Endodermal cell (in vitro differentiated cells): ENCODE measurements around the gene RILP. TPM values are rescaled to one million over a fixed set of nuclear protein-coding genes. Genes with fewer than 3 reads are reported as not detected.

ENCODE experiments used
- DNase-seq: peaks from one replicate; pipeline ENCODE4 v3.0.0-alpha.2; 2017
- H3K27ac ChIP-seq: 2 replicates; pipeline ENCODE4 v1.5.1; 2013; ENCODE audit warnings: mild to moderate bottlenecking, low read depth, low read length, moderate library complexity
- H3K27me3 ChIP-seq: 2 replicates; pipeline ENCODE4 v1.6.1; 2013; ENCODE audit warnings: mild to moderate bottlenecking, low read length, moderate library complexity; ENCODE audit not compliant: insufficient read depth, control insufficient read depth, poor library complexity, severe bottlenecking
- H3K36me3 ChIP-seq: 2 replicates; pipeline ENCODE4 v1.7.0; 2013; ENCODE audit warnings: mild to moderate bottlenecking, low read length, moderate library complexity; ENCODE audit not compliant: control insufficient read depth, insufficient read depth
- H3K4me1 ChIP-seq: one replicate; pipeline ENCODE4 v1.7.0; 2013; ENCODE audit warnings: low read length; ENCODE audit not compliant: control insufficient read depth, insufficient read depth
- H3K4me3 ChIP-seq: 2 replicates; pipeline ENCODE4 v1.5.1; 2013; ENCODE audit warnings: mild to moderate bottlenecking, low read length, moderate library complexity
- H3K9ac ChIP-seq: 2 replicates; pipeline ENCODE4 v1.6.1; 2013; ENCODE audit warnings: mild to moderate bottlenecking, low read length, moderate library complexity; ENCODE audit not compliant: poor library complexity, severe bottlenecking; ENCODE audit errors: extremely low read depth
- H3K9me3 ChIP-seq: 2 replicates; pipeline ENCODE4 v1.6.1; 2013; ENCODE audit warnings: mild to moderate bottlenecking, low read length, moderate library complexity; ENCODE audit not compliant: control insufficient read depth
- H3K27ac Mint-ChIP-seq: 2 replicates; pipeline ENCODE4 v1.8.0; 2020; ENCODE audit warnings: mixed read lengths
- H3K27me3 Mint-ChIP-seq: 2 replicates; pipeline ENCODE4 v1.8.0; 2021; ENCODE audit warnings: mild to moderate bottlenecking, mixed read lengths; ENCODE audit not compliant: insufficient read depth
- H3K36me3 Mint-ChIP-seq: 2 replicates; pipeline ENCODE4 v1.8.0; 2020; ENCODE audit warnings: low read depth, mixed read lengths
- H3K4me1 Mint-ChIP-seq: 2 replicates; pipeline ENCODE4 v1.8.0; 2020; ENCODE audit warnings: mixed read lengths
- H3K4me3 Mint-ChIP-seq: 2 replicates; pipeline ENCODE4 v1.8.0; 2020; ENCODE audit warnings: mild to moderate bottlenecking, moderate library complexity, mixed read lengths
- H3K9me3 Mint-ChIP-seq: 2 replicates; pipeline ENCODE4 v1.8.0; 2020; ENCODE audit warnings: mild to moderate bottlenecking, mixed read lengths
- CTCF ChIP-seq: fragments of 200-600 bp; sonication (generic); conservative IDR thresholded peaks from 2 replicates; pipeline ENCODE4 v1.5.0; 2021; ENCODE audit warnings: antibody characterized with exemption, mild to moderate bottlenecking
- WGBS, 2 experiments: methylation state at CpG; one replicate each; pipeline versions ENCODE4 v1.1.5 to v1.1.7; 2013; ENCODE audit warnings: missing lambda C conversion rate in 2 of 2, mixed read lengths in 1 of 2; ENCODE audit not compliant: insufficient coverage in 1 of 2, insufficient read length in 1 of 2; 5-methylcytosine and 5-hydroxymethylcytosine counted together
- total RNA-seq, 2 donors: library from RNA; stranded (reverse); fragmentation: NEBNext Ultra II Directional in 1 of 2; extraction: Animal tissue kit (Norgen Biotek cat#: 25700) in 1 of 2; gene quantifications; 2 replicates in 1 of 2; 3 replicates in 1 of 2; pipeline ENCODE4 v1.2.1, GENCODE V29; 2021

The RILP gene
- total RNA-seq, 2 donors from 2014 or later: 1.1 to 3.1 TPM

DNA sequence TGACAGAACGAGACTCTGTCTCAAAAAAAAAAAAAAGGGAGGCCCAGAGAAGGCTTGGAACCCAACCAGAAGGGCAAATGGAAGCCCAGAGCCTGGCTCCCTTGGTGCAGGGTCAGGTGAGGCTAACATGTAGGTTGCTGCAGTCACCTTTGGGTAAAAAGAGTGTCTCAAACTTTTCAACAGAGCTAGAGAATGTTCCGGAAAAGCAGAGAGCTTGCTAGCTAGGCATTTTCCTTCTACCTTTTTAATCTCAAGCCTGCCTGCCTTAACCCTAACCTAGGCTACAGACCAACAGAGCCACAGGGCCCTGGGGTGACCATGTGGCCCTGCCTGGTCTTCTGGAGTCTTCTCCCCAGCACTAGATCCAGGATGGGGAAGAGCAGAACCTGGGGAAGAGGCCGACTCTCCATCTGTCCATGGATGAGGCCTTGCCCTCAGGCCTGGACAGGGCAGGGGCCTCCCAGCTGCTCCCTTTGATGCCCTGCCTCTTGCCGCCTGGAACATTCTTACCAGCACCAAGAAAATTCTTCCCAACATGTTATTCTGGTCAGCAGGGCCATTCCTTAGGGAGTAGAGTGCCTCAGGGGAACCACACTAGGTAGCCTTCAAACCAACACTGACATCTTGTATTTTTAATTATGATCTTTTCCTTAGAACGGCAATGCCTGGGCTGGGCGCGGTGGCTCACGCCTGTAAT is 51.1 kb downstream of the RILP start:
- WGBS, 2 experiments: 76 to 93% methylated on average over 7 to 8 of the region's 8 CpGs
- Mint-ChIP-seq H3K27me3 (peaks cover 59% of the 10 kb centered on the region), H3K36me3 (peaks cover 21% of the 10 kb centered on the region), H3K9me3 (peaks cover 9% of the 10 kb centered on the region), H3K4me3 (no peak overlapping the region), H3K4me1 (no peaks in the 10 kb centered on the region), H3K27ac (no peak overlapping the region)
- peaks cover 10% of the 10 kb centered on the region for H3K9me3 ChIP-seq
- peaks cover 3% of the 10 kb centered on the region for H3K36me3 ChIP-seq
- peaks cover 41% of the 10 kb centered on the region for H3K27me3 ChIP-seq
- H3K4me3 ChIP-seq: no peak overlapping the region
- no peak overlapping the region for H3K27ac ChIP-seq
- no peaks in the 10 kb centered on the region for H3K4me1 ChIP-seq
- H3K9ac ChIP-seq: no peak overlapping the region
- no peak for DNase-seq
- no peak for TF ChIP-seq CTCF

GRCh38 chr17:1597861-1598342 is 51.8 kb downstream of the RILP start:
- peaks cover 18% of the 10 kb centered on the region for H3K36me3 Mint-ChIP-seq
- Histone ChIP-seq H3K9ac (no peak overlapping the region), H3K27me3 (peaks cover 47% of the 10 kb centered on the region), H3K36me3 (peaks cover 3% of the 10 kb centered on the region), H3K4me3 (no peak overlapping the region), H3K27ac (no peak overlapping the region), H3K9me3 (peaks cover 10% of the 10 kb centered on the region), H3K4me1 (no peaks in the 10 kb centered on the region)
- H3K27ac Mint-ChIP-seq: no peak overlapping the region
- WGBS, 2 experiments: 92 to 95% methylated on average over 13 to 14 of the region's 14 CpGs
- peaks cover 9% of the 10 kb centered on the region for H3K9me3 Mint-ChIP-seq
- TF ChIP-seq CTCF: no peak
- DNase-seq: no peak
- no peaks in the 10 kb centered on the region for H3K4me1 Mint-ChIP-seq
- peaks cover 65% of the 10 kb centered on the region for H3K27me3 Mint-ChIP-seq
- H3K4me3 Mint-ChIP-seq: no peak overlapping the region

Other genes starting within 250 kb of the RILP start
- 1,000 to 10,000 TPM; 1,225 to 1,349 TPM for gene YWHAE, start 249.6 kb downstream of the RILP start, total RNA-seq
- gene CRK, start 193.6 kb downstream of the RILP start, total RNA-seq: 10 to 100 TPM; 50.5 to 52.3 TPM
- 10 to 100 TPM; 75.5 to 90.0 TPM for gene MYO1C, start 157.2 kb downstream of the RILP start, total RNA-seq
- gene INPP5K, start 133.3 kb downstream of the RILP start, total RNA-seq: 10 to 100 TPM; 22.2 to 30.0 TPM
- 10 to 100 TPM; 62.6 TPM for gene PITPNA, start 87.1 kb downstream of the RILP start, total RNA-seq
- gene SLC43A2, start 21.0 kb downstream of the RILP start, total RNA-seq: 10 to 100 TPM; 14.0 to 18.6 TPM
- gene SCARF1, start 4.1 kb downstream of the RILP start, total RNA-seq: under 1 TPM; 0.75 to 0.89 TPM
- 100 to 1,000 TPM; 298 to 375 TPM for gene PRPF8, start 35.0 kb upstream of the RILP start, total RNA-seq
- gene TLCD2, start 60.5 kb upstream of the RILP start, total RNA-seq: 1 to 10 TPM in 1 of 2 donors, under 1 TPM in 1; 0.84 to 1.8 TPM
- 10 to 100 TPM; 13.4 to 17.9 TPM for gene WDR81, start 74.8 kb upstream of the RILP start, total RNA-seq
- gene SERPINF2, start 93.0 kb upstream of the RILP start, total RNA-seq: 1 to 10 TPM in 1 of 2 donors, under 1 TPM in 1; 0.86 to 1.8 TPM
- gene SERPINF1, start 112.2 kb upstream of the RILP start, total RNA-seq: 10 to 100 TPM; 39.7 to 64.1 TPM
- gene SMYD4, start 180.0 kb upstream of the RILP start, total RNA-seq: 10 to 100 TPM; 31.6 to 36.8 TPM
- gene RPA1, start 180.1 kb upstream of the RILP start, total RNA-seq: 100 to 1,000 TPM; 190 to 249 TPM